GM21619 (cell line): Measurements from ENCODE around the gene MICAL1.
A peak's percentile ranks its signal among the peaks of the same experiment; 100 is the strongest.

ENCODE experiments used
- ATAC-seq: cut with Tn5 transposase; IDR thresholded peaks from one replicate; pipeline ENCODE4 v1.9.1; 2021; ENCODE audit not compliant: unreplicated experiment

The MICAL1 gene, protein sequence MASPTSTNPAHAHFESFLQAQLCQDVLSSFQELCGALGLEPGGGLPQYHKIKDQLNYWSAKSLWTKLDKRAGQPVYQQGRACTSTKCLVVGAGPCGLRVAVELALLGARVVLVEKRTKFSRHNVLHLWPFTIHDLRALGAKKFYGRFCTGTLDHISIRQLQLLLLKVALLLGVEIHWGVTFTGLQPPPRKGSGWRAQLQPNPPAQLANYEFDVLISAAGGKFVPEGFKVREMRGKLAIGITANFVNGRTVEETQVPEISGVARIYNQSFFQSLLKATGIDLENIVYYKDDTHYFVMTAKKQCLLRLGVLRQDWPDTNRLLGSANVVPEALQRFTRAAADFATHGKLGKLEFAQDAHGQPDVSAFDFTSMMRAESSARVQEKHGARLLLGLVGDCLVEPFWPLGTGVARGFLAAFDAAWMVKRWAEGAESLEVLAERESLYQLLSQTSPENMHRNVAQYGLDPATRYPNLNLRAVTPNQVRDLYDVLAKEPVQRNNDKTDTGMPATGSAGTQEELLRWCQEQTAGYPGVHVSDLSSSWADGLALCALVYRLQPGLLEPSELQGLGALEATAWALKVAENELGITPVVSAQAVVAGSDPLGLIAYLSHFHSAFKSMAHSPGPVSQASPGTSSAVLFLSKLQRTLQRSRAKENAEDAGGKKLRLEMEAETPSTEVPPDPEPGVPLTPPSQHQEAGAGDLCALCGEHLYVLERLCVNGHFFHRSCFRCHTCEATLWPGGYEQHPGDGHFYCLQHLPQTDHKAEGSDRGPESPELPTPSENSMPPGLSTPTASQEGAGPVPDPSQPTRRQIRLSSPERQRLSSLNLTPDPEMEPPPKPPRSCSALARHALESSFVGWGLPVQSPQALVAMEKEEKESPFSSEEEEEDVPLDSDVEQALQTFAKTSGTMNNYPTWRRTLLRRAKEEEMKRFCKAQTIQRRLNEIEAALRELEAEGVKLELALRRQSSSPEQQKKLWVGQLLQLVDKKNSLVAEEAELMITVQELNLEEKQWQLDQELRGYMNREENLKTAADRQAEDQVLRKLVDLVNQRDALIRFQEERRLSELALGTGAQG

GRCh38 chr6:109455437-109456110, at the start of gene MICAL1:
Gene MICAL1 (minus strand): TSS chr6:109455772. CDS start chr6:109454196, 1,576 bp downstream.
- ATAC-seq, result peak; percentile 39

GRCh38 chr6:109503327-109504224, 48.0 kb upstream of the MICAL1 start:
- ATAC-seq, result no peak

DNA sequence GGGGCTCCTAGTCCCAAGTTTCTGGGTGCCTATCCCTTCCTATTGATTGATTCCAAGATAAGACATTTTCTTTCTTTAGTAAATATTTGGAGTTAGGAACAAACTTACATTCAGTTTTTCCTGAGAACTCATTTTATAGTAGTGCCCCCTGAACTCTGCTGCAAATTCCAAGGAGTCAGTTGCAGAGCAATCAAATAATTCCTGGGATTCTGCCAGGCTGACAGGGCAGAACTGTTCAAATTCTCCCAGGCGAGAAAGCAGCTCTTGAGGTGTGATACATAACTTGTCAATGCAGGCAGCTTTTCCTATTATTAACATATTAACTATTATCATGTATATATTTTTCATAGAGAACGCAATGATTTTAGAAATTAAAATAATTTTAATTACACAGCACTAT, 43.4 kb upstream of the MICAL1 start:
- no peak for ATAC-seq

GRCh38 chr6:109498052-109498451, 42.5 kb upstream of the MICAL1 start:
- ATAC-seq, result no peak

DNA sequence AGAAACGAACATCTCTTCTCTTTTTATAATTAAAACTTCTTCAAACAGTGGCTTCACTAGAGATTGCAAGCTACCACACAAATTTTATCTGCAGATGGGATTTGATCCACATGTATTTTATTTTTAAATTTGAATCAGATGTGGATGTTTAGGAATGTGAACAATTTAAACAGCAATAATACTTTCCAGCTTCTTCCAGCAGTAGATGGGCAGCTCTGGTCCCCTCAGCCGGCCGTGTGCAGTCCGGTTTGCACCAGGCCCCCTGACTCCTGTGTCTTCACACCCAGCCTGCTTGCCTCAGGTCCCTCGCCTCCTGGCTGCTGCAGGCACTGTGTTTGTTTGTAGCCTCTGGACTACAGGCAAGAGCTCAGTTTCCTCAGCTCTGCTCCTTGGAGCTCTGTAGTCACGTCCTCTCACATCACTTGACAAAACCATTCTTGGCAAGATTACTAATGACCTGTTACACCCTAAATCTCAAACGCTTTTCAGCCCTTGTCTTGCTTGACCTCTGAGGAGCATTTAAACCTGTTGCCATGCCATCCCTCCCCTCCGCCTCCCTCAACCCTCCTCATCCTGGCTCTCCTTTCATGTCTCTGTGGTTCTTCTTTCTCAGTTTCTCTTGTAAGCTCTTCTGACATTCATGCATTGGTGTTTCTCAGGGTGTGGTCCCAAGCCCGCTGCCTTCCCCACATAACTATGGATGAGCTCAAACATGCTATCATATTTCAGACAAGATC, 40.6 kb upstream of the MICAL1 start:
- no peak for ATAC-seq

DNA sequence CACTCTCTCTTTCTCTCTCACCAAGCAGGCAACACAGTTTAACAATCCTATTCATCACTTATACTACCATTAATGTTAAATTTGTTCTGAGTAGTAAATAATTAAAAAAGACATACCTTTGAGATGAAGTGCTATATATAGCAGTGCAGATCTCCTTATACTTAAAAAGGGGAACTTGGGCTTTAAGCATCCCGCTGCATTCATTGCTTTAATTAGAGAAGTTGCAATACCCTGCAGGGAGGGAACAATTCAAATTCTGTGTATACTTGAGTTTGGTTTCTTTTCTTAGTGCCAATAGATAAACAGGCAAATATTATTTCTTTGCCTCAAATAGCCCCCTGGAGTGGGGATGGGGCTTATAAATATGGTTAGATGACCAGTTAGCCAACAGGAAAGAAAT, 38.3 kb upstream of the MICAL1 start:
- ATAC-seq, result no peak

DNA sequence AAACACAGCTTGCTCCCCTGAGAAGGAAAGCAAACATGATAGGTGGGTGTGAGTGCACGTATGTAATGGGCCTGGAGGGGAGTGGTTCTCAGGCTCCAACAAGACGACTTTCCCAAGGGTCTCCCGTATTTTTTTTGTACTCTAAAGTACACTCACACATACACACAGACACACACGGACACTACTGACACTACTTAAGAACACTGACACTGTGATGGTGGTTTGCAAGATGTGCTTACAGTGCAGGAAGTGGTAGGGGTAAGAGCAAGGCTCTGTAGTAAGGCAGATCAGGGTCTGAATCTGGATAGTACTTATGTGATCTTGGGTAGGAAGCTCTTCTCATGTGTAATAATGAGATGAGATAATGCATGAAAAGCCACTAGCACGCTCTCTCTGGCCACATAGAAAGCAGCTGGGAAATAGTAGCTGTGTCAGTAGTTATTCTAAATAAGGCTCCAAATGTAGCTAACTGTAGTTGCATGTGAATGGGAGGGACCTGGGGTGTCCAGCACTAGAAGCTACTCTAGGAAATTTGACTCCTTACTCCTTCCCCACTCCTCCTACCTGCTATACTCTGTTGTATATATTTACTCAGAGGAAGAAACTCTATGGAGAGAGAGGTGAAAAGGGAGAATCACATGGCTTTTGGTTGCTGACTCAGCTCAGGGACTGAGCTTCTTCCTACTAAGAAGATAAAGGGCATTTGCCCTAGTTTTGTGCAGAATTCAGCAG, 35.8 kb upstream of the MICAL1 start:
- peak; percentile 42 for ATAC-seq

DNA sequence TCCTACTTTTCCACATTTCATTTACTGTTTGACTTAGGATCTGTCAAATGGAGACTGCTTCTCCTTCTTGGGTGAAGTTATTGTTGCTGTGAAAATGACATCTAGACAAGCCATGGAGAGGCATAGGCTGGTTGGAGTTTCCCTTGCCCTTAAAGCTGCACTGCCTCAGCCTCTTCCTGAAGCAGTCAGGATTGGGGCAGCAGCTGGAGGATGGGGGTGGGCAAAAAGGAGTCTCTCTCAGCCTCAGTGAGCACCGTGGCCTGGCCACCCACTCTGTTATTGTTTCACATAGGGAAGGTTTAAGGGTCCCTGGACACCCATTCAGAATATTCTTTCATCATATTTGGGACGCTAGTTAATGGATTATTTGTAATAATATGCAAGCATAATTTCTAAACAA, 35.1 kb upstream of the MICAL1 start:
- ATAC-seq, result no peak

- no peak for ATAC-seq
Observed at GRCh38 chr6:109488001-109488400, 32.4 kb upstream of the MICAL1 start.

GRCh38 chr6:109486068-109486467, 30.5 kb upstream of the MICAL1 start:
- no peak for ATAC-seq

GRCh38 chr6:109485266-109485935, 29.8 kb upstream of the MICAL1 start:
- no peak for ATAC-seq

DNA sequence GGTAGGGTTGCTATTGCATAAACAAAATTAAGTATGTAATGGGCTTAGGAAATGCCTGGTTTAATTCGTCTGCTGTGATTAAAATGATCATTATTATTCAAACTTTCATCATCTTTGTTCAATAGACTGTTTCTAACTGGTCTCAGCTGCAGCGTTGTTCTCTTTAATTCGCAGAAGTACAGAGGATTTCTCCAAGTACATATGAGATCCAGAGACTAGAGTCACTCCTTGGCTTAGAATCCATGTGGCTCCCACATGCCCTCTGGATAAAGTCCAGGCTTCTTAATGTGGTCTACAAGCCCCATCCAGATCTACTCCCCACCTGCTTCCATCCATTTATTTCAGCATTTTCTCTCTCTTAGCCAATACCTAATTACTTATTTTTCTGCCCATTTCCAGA, 28.6 kb upstream of the MICAL1 start:
- ATAC-seq, result no peak

- ATAC-seq, result peak; percentile 1
Observed at GRCh38 chr6:109483735-109484057, 28.1 kb upstream of the MICAL1 start.

- ATAC-seq, result peak; percentile 89
Observed at GRCh38 chr6:109482905-109483734, 27.5 kb upstream of the MICAL1 start, which contains the start of gene ZBTB24. Gene ZBTB24 (minus strand): TSS chr6:109483219. CDS start chr6:109482026, 1,193 bp downstream.

DNA sequence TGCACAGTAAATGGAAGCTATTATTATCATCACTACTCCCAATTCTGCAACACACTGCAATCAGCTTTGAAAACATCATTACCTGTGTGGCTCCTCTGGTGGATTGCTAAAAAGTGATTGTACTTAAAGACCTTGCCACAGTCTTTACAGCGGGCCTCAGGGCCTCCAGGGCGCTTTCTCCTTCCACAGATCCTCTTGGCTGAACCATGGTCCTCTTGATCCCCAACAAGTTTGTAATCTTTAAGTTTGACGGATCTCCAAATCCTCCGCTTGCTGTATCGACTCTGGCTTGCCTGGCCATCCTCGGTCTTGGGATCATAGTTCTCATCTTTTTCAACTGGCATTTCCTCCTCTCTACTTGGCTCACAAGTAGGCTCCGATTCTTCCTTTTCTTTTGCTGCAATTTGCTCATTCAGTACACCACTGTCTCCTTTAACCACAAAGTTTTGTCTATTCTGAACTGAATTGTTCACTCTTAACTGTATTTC, 25.5 kb upstream of the MICAL1 start:
- ATAC-seq, result no peak

GRCh38 chr6:109478841-109479624, 23.5 kb upstream of the MICAL1 start:
- ATAC-seq, result no peak
